ENCODE measurements around the gene YDJC.
A peak's percentile ranks its signal among the peaks of the same experiment; 100 is the strongest.

The YDJC gene

GRCh38 chr22:21628386-21629254, 1.2 kb downstream of the YDJC start:
- H3K4me3 ChIP-seq (ENCODE audit: low read depth, low read length): peak overlapping the region; percentile 81
- DNase-seq (ENCODE audit: low read depth): peak; percentile 68
- TF ChIP-seq, protein P1, sequence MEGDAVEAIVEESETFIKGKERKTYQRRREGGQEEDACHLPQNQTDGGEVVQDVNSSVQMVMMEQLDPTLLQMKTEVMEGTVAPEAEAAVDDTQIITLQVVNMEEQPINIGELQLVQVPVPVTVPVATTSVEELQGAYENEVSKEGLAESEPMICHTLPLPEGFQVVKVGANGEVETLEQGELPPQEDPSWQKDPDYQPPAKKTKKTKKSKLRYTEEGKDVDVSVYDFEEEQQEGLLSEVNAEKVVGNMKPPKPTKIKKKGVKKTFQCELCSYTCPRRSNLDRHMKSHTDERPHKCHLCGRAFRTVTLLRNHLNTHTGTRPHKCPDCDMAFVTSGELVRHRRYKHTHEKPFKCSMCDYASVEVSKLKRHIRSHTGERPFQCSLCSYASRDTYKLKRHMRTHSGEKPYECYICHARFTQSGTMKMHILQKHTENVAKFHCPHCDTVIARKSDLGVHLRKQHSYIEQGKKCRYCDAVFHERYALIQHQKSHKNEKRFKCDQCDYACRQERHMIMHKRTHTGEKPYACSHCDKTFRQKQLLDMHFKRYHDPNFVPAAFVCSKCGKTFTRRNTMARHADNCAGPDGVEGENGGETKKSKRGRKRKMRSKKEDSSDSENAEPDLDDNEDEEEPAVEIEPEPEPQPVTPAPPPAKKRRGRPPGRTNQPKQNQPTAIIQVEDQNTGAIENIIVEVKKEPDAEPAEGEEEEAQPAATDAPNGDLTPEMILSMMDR (IDR thresholded peaks at IDR 0.05; ENCODE audit: low read depth, low read length): no peak
- peak; percentile 2; the same call in 1 of the 2 replicates for TF ChIP-seq MYC (IDR thresholded peaks at IDR 0.05; ENCODE audit: low read depth, low read length)

DNA sequence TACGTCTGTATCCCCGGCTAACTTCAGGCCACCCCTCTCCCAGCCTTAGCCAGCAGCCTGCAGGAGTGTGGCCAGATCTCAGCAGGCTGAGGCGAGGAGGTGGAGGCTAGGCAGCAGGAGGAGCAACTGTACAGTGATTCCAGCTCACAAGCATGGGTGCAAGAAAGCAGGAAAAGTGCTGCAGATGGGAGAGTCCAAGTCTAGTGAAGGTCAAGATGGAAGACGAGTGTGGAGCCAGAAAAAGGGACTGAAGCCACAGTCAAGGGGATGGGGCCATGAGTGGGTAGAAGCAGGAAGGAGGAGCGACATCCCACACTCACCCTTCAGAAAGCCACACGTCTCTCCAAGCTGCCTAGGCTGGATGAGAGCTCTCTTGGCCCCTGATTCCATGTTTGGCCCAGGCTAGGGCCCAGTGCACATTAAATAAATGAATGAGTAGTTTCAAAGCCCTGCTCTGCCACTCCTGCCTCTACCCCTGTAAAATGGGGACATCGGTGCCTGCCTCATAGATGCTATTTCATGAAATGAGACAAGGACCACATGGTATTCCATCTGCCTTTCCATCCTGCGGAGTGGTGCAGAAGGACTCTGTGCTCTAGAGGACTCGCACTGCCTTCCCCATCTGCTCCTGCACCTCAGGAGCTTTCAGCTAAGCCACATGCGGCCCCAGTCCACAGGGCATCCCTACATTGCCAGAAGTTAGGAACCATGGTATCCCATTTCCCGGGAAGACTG, 2.9 kb downstream of the YDJC start:
- peak overlapping the region; percentile 25 for H3K4me3 ChIP-seq (ENCODE audit: low read depth, low read length)
- no peak for TF ChIP-seq POLR2A (IDR thresholded peaks at IDR 0.05; ENCODE audit: extremely low read depth, insufficient read length)
- TF ChIP-seq, protein P1 (IDR thresholded peaks at IDR 0.05; ENCODE audit: low read depth, low read length): no peak
- TF ChIP-seq MAX (IDR thresholded peaks at IDR 0.05; ENCODE audit: low read depth, low read length): no peak
- no peak for TF ChIP-seq MYC (IDR thresholded peaks at IDR 0.05; ENCODE audit: low read depth, low read length)
- peak; percentile 27 for DNase-seq (ENCODE audit: low read depth)

GRCh38 chr22:21626073-21626734, 3.6 kb downstream of the YDJC start:
- no peak for TF ChIP-seq MYC (IDR thresholded peaks at IDR 0.05; ENCODE audit: low read depth, low read length)
- no peak for TF ChIP-seq POLR2A (IDR thresholded peaks at IDR 0.05; ENCODE audit: extremely low read depth, insufficient read length)
- TF ChIP-seq, protein P1 (IDR thresholded peaks at IDR 0.05; ENCODE audit: low read depth, low read length): no peak
- TF ChIP-seq MAX (IDR thresholded peaks at IDR 0.05; ENCODE audit: low read depth, low read length): no peak
- peak; percentile 18 for DNase-seq (ENCODE audit: low read depth)
- no peak overlapping the region for H3K4me3 ChIP-seq (ENCODE audit: low read depth, low read length)

DNA sequence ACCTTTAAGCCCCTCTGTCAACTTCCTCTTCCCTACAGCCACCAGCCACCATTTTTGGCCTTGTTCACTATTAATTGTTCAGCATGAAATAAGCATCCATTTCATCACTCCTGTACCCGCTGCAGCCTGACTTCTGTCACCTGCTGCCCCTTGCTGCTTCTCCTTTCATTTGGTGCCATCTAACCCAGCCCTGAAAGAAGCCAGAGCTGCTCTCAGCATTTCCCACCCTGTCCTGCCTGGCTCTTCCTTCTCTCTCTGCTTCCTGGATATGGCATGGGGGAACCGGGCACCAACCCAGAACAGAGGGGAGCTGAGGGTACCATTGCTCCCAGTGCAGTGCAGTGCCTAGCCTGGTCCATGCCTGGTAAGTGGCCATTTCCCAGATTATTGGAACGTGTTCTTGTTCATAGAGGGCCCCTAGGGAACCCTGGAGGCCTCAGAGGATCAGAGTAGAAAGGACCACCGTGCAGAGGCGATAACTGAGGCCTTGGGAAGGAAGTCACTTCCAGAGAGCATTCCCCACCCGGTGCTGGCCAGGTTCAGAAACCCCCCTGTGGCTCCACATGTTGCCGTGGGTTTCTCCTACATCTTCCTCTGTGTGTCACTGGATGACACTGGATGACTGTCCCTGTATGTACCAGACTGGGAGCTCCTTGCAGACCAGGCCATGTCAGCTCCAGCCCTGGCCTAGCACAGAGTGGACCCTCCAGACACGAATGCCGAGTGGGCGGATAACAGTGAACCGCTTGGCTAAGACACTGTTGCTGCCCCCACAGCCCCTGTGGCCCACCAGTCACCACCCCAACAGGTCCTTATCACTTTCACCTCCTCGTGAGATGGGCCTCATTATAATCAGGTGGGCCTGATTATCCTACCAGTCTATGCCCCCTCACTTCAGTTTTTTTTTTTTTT, 4.7 kb downstream of the YDJC start:
- TF ChIP-seq, protein P1 (IDR thresholded peaks at IDR 0.05; ENCODE audit: low read depth, low read length): no peak
- peak; percentile 19 for TF ChIP-seq POLR2A (IDR thresholded peaks at IDR 0.05; ENCODE audit: extremely low read depth, insufficient read length)
- no peak overlapping the region for H3K4me3 ChIP-seq (ENCODE audit: low read depth, low read length)
- peak; percentile 73 for DNase-seq (ENCODE audit: low read depth)

GRCh38 chr22:21624120-21624879, 5.5 kb downstream of the YDJC start:
- DNase-seq (ENCODE audit: low read depth): peak; percentile 59
- no peak overlapping the region for H3K4me3 ChIP-seq (ENCODE audit: low read depth, low read length)
- TF ChIP-seq POLR2A (IDR thresholded peaks at IDR 0.05; ENCODE audit: extremely low read depth, insufficient read length): no peak
- TF ChIP-seq, protein P1 (IDR thresholded peaks at IDR 0.05; ENCODE audit: low read depth, low read length): peak; percentile 63
